Stimulated activated CD4-positive, alpha-beta T cell treated with anti-CD3 and anti-CD28 coated beads, Interleukin-15, amount 100 ng/mL, for 48 hours (primary cell): ENCODE data around the gene ASB13.
"Not testable (repeated sequence)": the region's sequence is repeated elsewhere in the genome, so short reads cannot be mapped to it uniquely, and the experiment has no call there.

Experiments
- DNase-seq, 2 donors: peaks; one replicate each; pipeline ENCODE4 v3.0.0-alpha.2; 2020; ENCODE audit warnings: low read depth in 2 of 2

ASB13 gene

DNA sequence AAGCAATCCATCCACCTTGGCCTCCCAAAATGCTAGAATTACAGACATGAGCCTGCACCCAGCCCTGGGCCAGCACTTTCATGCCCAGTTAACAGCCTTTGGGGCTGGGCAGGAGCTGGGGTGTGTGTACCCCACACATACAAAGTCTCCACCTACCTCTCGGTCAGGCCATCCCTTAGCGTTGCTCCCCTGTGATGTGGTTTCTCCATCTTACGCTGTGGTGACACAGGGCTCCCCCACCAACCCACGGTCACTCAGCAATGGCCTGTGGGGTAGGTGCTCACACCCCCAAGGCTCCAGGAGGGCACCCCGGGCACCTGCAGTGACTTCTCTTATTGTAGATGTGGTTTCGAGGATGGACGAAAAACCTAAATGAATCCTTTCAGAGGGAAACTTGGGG lies 58.8 kb downstream of the ASB13 start:
- no peak for DNase-seq

DNA sequence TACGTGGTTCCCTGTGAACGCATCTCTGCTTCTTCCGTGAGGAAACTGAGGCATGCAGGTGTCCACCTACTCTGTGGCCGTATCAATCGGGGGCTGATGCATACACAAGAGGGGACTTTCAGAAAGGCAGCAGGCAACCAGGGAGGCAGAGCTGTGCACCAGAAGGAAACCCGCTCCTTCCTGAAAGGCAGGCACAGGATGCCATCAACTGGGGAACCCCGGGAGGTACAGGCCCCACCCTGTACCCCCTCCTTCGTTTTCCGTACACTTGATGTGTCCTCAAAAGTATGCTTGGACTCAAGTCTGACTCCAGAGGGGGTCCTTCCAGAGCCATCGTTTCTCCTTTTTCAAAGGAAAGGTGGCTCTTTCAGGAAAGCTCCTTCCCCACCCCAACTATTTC lies 59.5 kb downstream of the ASB13 start:
- no peak for DNase-seq

DNA sequence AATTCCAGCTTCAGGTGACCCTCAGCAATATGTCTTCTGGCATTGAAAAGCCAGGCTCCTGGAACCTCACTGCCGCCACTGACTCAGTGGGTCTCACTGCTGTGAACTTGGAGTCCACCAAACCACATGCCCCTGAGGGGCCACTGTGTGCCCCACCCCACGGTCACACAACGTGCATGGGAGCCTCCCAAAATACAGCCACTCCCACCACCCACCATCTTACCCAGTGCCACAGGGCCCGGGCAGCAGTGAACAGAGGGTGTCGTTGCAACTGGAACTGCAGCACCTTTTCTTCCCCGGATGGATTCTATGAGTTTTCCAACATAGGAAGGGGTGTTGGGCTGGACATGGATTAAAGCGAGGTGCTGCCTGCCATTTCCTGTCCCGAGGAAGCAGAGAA lies 60.1 kb downstream of the ASB13 start:
- DNase-seq = no peak

DNA sequence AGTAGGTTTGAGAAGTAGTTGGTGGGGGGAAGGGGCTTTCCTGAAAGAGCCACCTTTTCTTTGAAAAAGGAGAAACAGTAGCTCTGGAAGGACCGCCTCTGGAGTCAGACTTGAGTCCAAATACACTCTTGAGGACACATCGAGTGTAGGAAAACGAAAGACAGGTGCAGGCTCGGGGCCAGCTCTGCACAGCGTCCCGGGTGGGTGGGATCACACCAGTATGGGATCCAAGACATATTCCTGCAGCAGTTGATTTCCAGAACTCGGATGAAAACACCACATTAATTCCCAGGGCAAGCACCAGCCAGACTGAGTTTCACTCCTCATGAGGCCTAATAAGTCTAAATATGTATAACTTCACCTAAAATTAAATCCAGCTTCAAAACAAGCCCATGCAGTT lies 61.4 kb downstream of the ASB13 start:
- DNase-seq = no peak

DNA sequence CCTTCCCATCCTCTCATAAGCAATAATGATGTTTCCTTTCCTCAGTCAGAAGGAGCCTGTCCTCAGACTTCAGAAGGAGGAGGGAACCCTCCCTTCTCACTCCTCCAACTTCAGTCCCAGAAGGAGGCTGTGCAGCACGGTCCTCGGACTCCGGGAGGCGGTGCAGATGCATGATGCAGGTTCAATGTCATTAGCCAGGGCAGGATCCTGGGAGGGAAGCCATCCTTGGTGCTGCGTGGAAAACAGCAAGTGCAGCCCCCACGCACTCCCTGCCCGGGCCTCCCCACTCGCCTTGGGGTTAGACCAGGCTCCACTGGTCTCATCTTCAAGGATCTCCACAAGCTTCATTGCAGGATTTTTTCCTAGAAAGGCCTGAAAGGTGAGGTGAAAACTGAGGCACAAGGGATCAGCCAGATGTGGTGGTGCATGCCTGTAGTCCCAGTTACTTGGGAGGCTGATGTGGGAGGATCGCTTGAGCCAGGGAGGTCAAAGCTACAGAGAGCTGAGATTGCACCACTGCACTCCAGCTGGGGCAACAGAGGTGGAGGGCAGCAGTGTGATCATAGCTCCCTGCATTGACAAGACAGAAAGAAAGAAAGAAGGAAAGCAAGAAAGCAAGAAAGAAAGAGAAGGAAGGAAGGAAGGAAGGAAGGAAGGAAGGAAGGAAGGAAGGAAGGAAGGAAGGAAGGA lies 62.0 kb downstream of the ASB13 start:
- DNase-seq = no peak

DNA sequence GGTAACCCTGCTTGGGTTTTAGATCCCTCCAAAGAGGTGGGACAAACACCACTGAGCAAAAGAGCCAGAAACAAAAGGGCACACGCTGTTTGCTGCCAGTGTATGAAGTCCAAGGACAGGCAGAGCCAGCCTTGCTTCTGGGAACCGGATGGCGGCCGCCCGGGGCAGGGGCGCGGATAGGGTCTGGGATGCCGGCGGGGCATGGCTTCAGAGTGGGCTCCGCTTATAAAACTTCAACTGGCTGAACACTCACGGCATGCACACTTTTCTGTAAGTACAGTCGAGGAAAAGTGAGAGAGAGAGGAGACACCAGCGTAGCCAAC lies 62.6 kb downstream of the ASB13 start:
- no peak for DNase-seq

DNA sequence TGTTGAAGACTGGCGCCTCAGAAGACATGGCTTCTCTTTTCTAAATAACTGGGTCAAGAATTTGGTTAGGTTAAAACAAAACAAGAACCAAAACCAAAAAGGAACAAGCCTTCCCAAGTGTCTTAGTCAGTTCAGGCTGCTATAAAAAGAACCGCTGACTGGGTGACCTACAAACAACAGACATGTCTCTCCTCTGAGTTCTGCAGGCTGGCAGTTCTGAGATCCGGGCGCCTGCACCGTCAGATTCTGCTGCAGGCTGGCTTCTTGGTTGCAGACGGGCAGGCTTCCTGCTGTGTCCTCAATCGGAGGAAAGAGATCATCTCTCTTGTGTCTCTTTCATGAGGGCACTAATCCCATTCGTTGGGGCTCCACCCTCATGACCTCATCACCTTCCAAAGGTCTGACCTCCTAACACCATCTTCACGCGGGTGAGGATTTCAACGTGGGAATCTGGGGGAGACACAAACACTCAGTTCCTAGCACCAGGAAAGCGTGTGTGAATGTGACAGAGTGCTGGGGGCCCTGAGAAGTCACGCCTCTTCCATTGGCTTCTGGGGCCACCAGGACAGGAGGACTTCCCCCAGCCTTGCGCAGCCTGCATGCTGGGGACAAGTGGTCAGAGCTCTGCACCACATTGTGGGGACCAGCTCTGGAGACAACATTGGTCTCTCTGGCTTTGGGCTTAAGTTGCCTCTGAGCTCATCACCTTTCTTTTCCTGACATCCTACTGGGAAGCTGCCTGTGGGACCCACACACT lies 63.1 kb downstream of the ASB13 start:
- DNase-seq = no peak

DNA sequence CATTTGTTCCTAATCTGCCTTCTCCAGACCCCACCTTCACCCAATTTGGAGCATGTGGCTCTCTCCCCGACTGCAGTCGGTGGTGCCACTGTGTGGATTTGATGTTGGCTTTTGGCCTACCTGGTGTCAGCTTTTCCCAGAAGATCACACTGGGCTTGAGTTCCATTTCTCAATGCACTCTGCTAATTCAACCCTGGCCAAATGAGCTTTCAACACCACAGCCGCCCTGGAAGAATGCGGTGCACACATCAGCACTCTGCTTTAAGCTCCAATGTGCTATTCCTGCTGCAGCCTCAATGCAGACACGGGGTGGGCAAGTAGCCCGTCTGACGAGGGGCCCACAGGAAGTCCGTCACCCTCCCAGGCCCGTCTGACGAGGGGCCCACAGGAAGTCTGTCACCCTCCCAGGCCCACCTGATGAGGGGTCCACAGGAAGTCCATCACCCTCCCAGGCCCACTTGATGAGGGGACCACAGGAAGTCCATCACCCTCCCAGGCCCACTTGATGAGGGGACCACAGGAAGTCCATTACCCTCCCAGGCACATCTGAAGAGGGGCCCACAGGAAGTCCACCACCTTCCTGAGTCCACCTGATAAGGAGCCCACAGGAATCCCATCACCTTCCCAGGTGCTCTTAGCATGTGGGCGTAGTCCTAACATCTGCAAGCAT lies 64.4 kb downstream of the ASB13 start:
- DNase-seq = no peak

DNA sequence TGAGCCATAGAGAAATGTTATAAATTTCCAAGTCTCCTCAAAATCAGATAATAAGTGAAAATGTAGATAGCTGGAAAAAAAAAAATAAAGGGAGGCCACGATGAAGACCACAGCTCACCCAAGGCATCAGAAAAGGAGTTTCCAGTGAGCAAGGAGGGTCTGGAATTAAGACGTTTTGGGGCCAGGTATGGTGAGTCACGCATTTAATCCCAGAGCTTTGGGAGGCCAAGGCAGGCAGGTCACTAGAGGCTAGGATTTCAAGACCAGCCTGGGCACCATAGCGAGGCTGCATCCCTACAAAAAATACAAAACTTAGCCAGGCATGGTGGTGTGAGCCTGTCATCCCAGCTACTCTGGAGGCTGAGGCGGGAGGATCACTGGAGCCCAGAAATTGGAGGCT lies 65.5 kb downstream of the ASB13 start:
- no peak for DNase-seq

DNA sequence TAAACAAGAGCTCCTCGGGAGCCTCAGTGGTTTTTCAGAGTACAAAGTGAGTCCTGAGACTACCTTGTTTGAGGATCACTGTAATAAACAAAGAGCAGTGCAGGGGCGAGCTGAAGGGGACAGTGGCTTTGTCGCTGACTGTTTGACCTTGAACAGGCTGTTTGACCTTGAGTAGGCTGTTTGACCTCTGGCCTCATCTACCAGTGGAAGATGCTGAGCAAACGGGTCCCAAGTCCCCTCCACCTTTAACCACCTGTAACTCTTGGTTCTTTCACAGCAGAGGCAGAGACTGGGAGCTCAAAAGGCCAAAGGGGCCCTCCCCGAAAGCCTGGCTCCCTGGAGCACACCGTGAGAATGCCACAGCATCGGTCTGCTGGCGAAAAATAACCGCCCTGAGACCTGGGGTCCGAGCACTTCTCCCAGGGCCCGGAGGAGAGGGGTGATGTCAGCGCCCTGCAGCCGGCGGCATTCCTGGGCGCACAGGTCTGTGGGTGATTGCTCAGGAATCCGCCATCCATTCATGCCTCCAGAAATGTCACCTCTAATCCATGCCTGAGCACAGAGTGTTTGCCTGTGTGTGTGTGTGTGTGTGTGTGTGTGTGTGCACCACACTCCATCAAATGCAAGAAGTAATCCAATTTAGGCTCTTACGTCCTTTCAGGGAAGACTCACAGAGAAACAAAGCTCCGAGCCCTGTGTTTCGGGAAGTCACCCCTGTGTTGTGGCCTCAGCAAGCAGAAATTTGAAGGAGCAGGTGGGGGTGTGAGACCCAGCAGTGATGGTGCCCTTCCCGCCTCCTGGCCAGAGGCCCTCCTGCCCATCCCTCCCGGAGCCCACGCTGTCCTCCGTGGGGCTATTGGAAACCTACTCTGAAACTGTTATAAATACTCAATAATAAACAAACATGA lies 66.5 kb downstream of the ASB13 start:
- DNase-seq = no peak

DNA sequence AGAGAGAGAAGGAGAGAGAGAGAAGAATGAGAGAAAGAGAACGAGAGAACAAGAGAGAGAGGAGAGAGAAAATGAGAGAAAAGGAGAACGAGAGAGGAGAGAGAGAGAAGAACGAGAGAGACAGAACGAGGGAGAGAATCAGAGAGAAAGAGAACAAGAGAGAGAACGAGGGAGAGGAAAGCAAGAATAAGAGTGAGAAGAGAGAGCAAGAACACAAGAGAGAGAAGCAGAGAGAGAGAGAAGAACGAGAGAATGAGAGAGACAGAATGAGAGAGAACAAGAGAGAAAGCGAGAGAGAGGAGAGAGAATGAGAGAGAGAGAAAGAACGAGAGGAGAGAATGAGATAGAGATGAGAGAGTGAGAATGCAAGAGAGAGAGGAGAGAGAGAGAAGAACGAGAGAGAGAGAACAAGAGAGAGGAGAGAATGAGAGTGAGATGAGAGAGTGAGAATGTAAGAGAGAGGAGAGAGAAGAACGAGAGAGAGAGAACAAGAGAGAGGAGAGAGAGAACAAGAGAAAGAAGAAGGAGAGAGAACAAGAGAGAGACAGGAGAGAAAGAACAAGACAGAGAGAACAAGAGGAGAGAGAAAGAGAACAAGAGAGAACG lies 68.2 kb downstream of the ASB13 start:
- DNase-seq = no peak

DNA sequence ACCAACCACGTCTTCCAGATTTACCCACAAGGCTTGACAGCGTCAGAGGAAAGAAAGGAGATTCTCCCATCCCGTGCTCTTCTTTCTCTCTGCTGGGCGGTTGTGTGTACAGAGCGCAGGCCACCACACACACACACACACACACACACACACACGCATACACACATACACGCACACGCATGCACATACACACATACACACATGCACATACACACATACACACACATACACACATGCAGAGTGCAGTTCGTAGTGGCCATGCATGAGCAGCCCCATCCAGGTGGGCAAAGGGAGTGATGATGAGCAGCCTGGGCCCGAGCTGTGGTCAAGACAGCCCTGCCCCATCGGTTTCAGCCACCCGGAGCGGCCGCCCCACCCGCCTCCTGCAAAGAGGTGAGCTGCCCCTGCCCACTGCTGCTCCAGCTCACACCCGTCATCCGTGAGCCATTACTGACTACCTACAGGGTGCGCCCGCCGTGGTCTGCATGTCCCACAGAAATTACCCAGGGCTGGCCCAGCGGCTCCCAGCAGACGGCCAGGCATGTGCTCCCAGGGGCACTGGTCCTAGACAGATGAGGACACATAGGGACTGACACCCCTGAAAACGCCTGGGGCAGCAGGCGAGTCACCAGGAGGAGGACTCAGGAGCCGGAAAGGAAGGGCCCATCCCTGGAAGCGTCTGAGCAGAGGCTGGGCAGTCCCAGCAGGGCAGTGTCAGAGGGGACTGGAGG lies 69.6 kb downstream of the ASB13 start:
- DNase-seq = no peak

DNA sequence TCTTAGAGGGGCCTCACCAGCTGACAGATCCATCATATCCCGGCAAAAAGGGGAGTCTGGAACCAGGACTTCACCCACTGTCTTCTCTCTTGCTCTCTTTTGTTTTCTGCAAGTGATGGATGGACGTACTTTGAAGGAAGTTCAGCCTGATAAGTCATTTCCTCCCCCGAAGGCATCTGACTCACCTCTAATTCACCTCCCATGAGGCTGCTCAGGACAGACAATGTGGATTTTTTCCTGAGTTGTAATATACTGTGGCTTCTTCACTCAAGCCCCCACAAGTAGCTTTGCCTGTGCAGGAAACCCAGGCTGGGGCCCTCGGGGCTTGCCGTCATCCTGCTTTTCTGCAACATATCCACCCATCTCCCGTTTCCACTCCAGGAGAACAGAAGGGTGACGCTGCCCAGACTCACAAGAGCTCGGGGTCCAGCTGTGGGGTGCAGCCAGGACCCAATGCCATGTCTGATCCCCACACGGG lies 70.4 kb downstream of the ASB13 start:
- DNase-seq = no peak

DNA sequence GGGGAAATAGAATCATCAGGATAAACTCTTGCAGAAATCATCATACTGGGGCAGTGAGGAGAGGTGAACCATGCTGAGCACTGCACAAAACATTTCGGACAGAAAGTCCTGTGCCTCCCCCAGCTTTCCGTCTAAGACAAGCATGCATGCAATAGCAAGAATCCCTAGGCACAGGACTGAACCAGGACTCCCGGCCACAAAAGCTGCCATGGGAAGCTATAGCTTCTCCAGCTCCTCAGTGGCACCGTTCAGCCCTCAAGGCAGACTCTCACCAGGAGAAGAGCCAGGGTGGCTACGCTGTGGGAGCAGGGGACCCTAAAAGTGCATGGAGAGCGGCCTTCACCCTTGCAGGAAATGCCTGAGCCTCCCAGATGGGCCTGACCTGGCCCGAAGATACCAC lies 70.8 kb downstream of the ASB13 start:
- no peak for DNase-seq

DNA sequence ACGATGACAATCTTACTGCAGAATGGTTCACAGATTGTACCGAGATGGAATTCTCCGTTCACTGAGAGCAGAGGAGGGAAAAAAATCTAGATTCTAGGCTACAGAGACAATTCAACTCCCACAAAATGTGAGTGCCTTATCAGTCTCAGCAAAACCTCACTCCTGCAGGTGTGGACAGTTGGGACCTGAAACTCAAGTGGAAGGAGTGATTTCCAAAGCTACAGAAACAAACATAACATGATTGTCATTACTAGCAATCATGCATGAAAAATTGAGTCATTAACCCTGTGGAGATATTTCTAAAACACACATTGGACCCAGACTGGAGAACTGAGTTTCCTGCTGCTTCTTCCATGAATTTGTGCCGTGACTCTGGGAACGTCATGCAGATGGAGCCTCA lies 71.3 kb downstream of the ASB13 start:
- DNase-seq = no peak

DNA sequence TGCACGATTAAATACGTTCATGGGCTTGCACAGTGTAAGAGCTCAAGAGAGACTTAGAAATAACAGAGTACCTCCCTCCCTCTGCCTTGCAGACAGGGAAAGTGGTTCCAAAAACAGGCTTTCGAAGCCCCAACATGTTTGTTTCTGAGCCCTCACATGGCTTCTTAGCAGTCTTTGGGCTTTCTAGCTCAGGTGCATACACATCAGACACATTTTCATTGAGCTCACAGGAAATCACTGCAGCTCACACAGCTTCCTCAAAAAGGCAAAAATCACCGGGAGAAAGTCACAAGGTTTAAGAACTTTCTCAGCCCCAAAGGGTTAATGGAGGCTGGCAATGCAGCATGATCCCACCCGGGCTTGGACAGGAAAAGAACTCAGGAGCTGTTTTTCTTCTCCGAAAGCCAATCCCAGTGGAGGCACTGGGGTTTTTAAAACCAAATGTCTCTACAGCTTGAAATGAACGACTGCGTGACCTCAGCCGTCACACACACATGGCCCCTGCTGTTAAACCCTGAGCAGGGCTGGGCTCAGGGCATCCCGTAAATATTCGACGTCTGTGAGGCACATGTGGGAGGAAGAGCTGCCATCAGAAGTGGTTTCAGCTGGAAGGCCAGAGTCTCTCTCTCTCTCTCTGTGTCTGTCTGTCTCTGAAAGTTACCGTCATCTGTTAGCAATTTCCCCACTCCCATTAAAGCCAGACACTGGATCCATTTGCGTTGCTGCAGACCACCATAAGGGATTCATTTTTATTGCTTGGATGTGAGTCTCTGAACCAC lies 71.9 kb downstream of the ASB13 start:
- no peak for DNase-seq

DNA sequence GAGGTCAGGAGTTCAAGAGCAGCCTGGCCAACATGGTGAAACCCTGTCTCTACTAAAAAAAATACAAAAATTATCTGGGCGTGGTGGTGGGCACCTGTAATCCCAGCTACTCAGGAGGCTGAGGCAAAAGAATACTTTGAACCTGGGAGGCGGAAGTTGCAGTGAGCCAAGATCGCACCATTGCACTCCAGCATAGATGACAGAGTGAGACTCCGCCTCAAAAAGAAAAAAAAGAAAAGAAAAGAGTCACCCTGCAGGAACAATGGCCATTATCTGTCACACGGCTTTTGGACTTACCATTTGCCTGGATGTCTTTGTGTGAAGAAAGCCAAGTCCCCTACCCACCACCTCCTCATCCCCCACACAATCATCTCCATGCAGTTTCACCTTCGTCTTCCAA lies 73.0 kb downstream of the ASB13 start:
- not testable (repeated sequence) for DNase-seq

DNA sequence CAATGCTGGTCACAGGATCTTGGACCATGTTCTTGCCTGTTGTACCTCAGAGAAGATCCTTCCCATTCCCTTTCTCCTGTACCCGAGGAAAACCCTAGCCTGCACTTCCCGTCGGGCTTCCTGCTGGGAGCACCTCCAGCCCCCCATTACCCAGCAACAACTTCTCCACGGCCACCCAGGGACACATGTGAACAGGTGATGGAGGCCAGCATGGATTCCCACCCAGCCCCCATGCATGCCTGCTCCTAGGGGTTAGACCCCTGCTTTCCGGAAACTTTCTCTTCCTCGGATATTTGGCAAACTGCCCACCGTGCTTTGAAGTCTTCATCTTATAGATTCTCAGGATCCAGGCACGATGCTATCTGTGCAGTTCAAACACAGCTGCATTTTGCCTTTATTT lies 74.3 kb downstream of the ASB13 start:
- no peak for DNase-seq

DNA sequence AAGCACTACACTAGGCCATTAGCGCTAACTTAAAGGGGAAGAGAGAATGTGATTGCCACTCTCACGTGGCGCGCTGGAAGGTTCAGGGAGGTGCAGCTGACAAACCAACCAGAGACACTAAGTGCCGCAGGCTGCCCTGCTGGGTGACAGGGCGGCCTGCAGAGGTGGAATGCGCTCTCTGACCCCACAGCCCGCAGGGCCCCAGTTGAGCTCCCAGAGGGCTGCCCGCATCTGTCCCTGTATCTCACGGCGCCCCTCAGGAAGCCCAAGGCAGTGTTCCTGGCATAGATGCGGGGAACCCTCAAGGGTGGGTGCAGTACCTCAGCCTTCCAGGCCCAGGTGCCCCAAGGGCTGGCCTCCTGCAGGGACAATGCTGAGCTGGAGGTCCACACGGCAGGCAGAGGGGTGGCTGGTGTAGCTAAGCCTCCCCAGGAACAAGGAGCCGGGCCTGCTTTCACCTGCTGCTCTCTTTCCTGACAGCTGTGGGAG lies 75.0 kb downstream of the ASB13 start:
- DNase-seq = no peak

DNA sequence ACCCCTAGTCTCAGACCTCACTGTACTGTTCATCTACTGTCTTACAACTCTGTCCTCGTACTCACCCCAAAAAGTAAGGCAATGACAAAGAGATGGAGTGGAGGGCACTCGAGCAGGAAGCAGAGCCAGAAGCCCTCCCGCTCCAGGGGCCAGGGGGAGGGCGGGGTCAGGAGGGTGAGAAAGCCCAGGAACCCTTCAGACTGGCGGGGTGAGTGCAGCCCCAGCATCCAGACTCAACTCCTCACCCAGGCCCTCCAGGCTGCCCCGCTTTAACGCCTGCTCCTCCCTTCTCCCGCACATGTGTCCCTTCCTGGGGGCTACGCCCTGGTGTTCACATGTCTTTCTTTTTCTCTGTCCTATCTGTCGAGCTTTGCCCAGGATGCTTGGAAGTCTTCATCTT lies 75.6 kb downstream of the ASB13 start:
- DNase-seq = no peak
